LNCaP clone FGC (cell line): Measurements from ENCODE around the gene KIRREL3.
"Not testable (repeated sequence)": the region's sequence is repeated elsewhere in the genome, so short reads cannot be mapped to it uniquely, and the experiment has no call there.

Experiments used
- DNase-seq: peaks from one replicate; pipeline ENCODE4 v3.0.0-alpha.2; 2011; ENCODE audit warnings: low read depth
- H3K4me3 ChIP-seq: 2 replicates; pipeline ENCODE4 v1.5.1; 2011; ENCODE audit warnings: mild to moderate bottlenecking, low read depth, low read length, control low read depth
- CTCF ChIP-seq: IDR thresholded peaks from 2 replicates; pipeline ENCODE4 v1.5.1; 2012; ENCODE audit warnings: mild to moderate bottlenecking; ENCODE audit not compliant: control insufficient read depth, insufficient read depth; ENCODE audit errors: extremely low read depth

Gene KIRREL3

GRCh38 chr11:126375726-126376125 lies 624.8 kb downstream of the KIRREL3 start:
- H3K4me3 ChIP-seq, result no peak overlapping the region
- DNase-seq, result peak; percentile 71
- no peak for TF ChIP-seq CTCF

GRCh38 chr11:126374562-126375300 lies 625.8 kb downstream of the KIRREL3 start:
- not testable (repeated sequence) for DNase-seq, H3K4me3 ChIP-seq

GRCh38 chr11:126373389-126374066 lies 627.0 kb downstream of the KIRREL3 start:
- DNase-seq, H3K4me3 ChIP-seq: not testable (repeated sequence)
